K562 (cell line): ENCODE data around the gene ZNF816. TPM values are rescaled to one million over a fixed set of nuclear protein-coding genes. Genes with fewer than 3 reads are reported as not detected.

Source experiments
- CC2D1A ChIP-seq: fragments of 450-650 bp; IDR thresholded peaks from 2 replicates; pipeline ENCODE4 v1.6.1; 2017; ENCODE audit warnings: mild to moderate bottlenecking
- CHD7 ChIP-seq: fragments of 200-600 bp; sonication (generic); IDR thresholded peaks from one replicate; pipeline ENCODE4 v1.6.1; 2012; ENCODE audit warnings: mild to moderate bottlenecking, low read depth, low read length, inconsistent platforms
- ELF4 ChIP-seq: fragments of 450-650 bp; formaldehyde crosslinking; IDR thresholded peaks from 2 replicates; pipeline ENCODE4 v1.4.0; 2022; ENCODE audit warnings: missing genetic modification characterization
- ESRRB ChIP-seq: fragments of 250-450 bp; sonication (Bioruptor Pico); IDR thresholded peaks from 2 replicates; pipeline ENCODE4 v1.5.0; 2020; ENCODE audit warnings: mild to moderate bottlenecking, moderate library complexity, borderline replicate concordance
- FOXP1 ChIP-seq: sonication (generic); formaldehyde crosslinking; IDR thresholded peaks from 2 replicates; pipeline ENCODE4 v1.8.0; 2022; ENCODE audit warnings: mild to moderate bottlenecking, missing genetic modification reagents
- HNRNPH1 ChIP-seq: fragments of 200-400 bp; formaldehyde crosslinking; optimal IDR thresholded peaks from 2 replicates; pipeline ENCODE3; 2017; ENCODE audit warnings: low read depth, mild to moderate bottlenecking, low read length, moderate library complexity
- KHSRP ChIP-seq: fragments of 450-650 bp; IDR thresholded peaks from 2 replicates; pipeline ENCODE4 v1.6.1; 2017
- MTA2 ChIP-seq: fragments of 450-650 bp; IDR thresholded peaks from 2 replicates; pipeline ENCODE4 v1.6.1; 2016; ENCODE audit warnings: low read depth
- NRF1 ChIP-seq, 2 experiments: fragments of 450-650 bp; IDR thresholded peaks in 1 of 2; conservative IDR thresholded peaks in 1 of 2; 2 replicates each; pipeline ENCODE4 v1.6.1; 2014; ENCODE audit warnings: mild to moderate bottlenecking in 2 of 2
- SMC3 ChIP-seq: conservative IDR thresholded peaks from 2 replicates; pipeline ENCODE4 v1.6.1; 2011; ENCODE audit warnings: low read depth, low read length, improper control_type of control experiment; ENCODE audit not compliant: insufficient read depth
- SREBF2 ChIP-seq: sonication (generic); formaldehyde crosslinking; IDR thresholded peaks from 2 replicates; pipeline ENCODE4 v1.4.0; 2020; ENCODE audit warnings: mild to moderate bottlenecking, missing genetic modification reagents
- STAT5B ChIP-seq: fragments of 250-450 bp; sonication (Bioruptor Pico); IDR thresholded peaks from 2 replicates; pipeline ENCODE4 v1.8.0; 2021; ENCODE audit warnings: mild to moderate bottlenecking, inconsistent platforms
- ZFP36 ChIP-seq: fragments of 150-350 bp; IDR thresholded peaks from 2 replicates; pipeline ENCODE4 v1.6.1; 2018; ENCODE audit warnings: low read length, low read depth; ENCODE audit not compliant: partially characterized antibody
- ZNF644 ChIP-seq: fragments of 200-800 bp; sonication (Bioruptor generic); IDR thresholded peaks from 2 replicates; pipeline ENCODE4 v1.6.1; 2016; ENCODE audit warnings: low read depth, missing genetic modification characterization, missing compliant biosample characterization
- polyA plus RNA-seq, 8 experiments: library from polyadenylated mRNA; depleted of rRNA in 4 of 8; stranded (reverse) in 5 of 8; unstranded in 3 of 8; fragments of >200 nt; fragmentation: Nextera tagmentation in 2 of 8; fragmentation: Illumina TruSeq in 1 of 8; extraction: Ambion mirVana in 2 of 8; extraction: Trizol in 1 of 8; gene quantifications; 2 replicates each; pipeline versions ENCODE4 v1.2.1 to v1.2.3, GENCODE V29; 2011 to 2014; ENCODE audit warnings: inconsistent platforms in 1 of 8, missing spikeins in 1 of 8
- total RNA-seq, 7 experiments: library from RNA; depleted of rRNA in 6 of 7; stranded (reverse); fragments of >200 nt in 6 of 7; fragmentation: Illumina TruSeq in 2 of 7; extraction: Trizol in 2 of 7; gene quantifications; 2 replicates each; pipeline versions ENCODE4 v1.2.1 to v1.2.3, GENCODE V29; 2011 to 2021; ENCODE audit warnings: low replicate concordance in 1 of 7
- TF ChIP-seq, protein P1 (sequence below): fragments of 150-350 bp; conservative IDR thresholded peaks from 2 replicates; pipeline ENCODE4 v1.6.1; 2014; ENCODE audit warnings: low read length

ZNF816 gene
- total and polyA plus RNA-seq, 9 of the 15 experiments (the other 6 are each of a cell fraction or from before 2014, with no cell fraction given), result 8.6 to 23.4 (median 13.0) TPM

DNA sequence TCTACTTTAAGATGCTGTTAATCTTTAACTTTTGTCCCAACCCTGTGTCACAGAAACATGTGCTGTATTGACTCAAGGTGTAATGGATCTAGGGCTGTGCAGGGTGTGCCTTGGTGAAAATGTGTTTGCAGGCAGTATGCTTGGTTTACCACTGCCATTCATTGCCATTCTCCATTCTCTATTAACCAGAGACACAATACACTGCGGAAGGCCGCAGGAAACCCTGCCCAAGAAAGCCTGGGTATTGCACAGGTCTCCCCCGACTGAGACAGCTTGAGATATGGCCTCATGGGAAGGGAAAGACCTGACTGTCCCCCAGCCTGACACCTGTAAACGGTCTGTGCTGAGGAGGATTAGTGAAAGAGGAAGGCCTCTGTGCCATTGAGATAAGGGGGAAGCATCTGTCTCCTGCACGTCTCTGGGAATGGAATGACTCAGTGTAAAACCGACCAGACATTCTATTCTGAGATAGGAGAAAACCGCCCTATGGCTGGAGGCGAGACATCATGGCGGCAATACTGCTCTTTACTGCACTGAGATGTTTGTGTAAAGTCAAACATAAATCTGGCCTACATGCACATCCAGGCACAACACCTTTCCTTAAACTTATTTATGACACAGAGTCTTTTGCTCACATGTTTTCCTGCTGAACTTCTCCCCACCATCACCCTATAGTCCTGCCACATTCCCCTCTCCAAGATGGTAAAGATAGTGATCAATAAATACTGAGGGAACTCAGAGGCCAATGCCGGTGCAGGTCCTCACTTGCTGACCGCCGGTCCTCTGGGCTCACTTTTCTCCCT, 26.3 kb downstream of the ZNF816 start (continued):
- TF ChIP-seq, protein P1, sequence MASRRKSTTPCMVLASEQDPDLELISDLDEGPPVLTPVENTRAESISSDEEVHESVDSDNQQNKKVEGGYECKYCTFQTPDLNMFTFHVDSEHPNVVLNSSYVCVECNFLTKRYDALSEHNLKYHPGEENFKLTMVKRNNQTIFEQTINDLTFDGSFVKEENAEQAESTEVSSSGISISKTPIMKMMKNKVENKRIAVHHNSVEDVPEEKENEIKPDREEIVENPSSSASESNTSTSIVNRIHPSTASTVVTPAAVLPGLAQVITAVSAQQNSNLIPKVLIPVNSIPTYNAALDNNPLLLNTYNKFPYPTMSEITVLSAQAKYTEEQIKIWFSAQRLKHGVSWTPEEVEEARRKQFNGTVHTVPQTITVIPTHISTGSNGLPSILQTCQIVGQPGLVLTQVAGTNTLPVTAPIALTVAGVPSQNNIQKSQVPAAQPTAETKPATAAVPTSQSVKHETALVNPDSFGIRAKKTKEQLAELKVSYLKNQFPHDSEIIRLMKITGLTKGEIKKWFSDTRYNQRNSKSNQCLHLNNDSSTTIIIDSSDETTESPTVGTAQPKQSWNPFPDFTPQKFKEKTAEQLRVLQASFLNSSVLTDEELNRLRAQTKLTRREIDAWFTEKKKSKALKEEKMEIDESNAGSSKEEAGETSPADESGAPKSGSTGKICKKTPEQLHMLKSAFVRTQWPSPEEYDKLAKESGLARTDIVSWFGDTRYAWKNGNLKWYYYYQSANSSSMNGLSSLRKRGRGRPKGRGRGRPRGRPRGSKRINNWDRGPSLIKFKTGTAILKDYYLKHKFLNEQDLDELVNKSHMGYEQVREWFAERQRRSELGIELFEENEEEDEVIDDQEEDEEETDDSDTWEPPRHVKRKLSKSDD, result no peak
- no peak for TF ChIP-seq SMC3
- TF ChIP-seq FOXP1 (CRISPR knock-in tag), result peak; percentile 53; the same call in 1 of the 2 replicates
- no peak for TF ChIP-seq CHD7
- TF ChIP-seq SREBF2 (CRISPR knock-in tag), result 0 out of 2 replicates have a peak, but pooled peaks have one; percentile 23
- no peak for TF ChIP-seq STAT5B (CRISPR knock-in tag)
- TF ChIP-seq ESRRB (CRISPR knock-in tag), result no peak
- no peak for TF ChIP-seq ZFP36
- TF ChIP-seq ELF4, result peak; percentile 88
- no peak for TF ChIP-seq HNRNPH1
- peak; percentile 90 for TF ChIP-seq ZNF644 (tag)
- peak; percentile 97 for TF ChIP-seq CC2D1A
- TF ChIP-seq KHSRP, result peak; percentile 70
- TF ChIP-seq MTA2, result peak; percentile 97
- peak; percentile 20 to 41; a peak in 2 of 4 replicates for TF ChIP-seq NRF1 (conservative IDR thresholded peaks at IDR 0.05 in 1 of 2, IDR thresholded peaks at IDR 0.05 in 1 of 2)
